T1000 (cell line): ENCODE data around the gene RBMS2.
"Not testable (repeated sequence)": the region's sequence is repeated elsewhere in the genome, so short reads cannot be mapped to it uniquely, and the experiment has no call there.

Experiments used
- DNase-seq: peaks from one replicate; lab custom pipeline; 2025; ENCODE audit warnings: mixed read lengths; lab: John Stamatoyannopoulos, UW

Gene RBMS2, protein sequence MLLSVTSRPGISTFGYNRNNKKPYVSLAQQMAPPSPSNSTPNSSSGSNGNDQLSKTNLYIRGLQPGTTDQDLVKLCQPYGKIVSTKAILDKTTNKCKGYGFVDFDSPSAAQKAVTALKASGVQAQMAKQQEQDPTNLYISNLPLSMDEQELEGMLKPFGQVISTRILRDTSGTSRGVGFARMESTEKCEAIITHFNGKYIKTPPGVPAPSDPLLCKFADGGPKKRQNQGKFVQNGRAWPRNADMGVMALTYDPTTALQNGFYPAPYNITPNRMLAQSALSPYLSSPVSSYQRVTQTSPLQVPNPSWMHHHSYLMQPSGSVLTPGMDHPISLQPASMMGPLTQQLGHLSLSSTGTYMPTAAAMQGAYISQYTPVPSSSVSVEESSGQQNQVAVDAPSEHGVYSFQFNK

DNA sequence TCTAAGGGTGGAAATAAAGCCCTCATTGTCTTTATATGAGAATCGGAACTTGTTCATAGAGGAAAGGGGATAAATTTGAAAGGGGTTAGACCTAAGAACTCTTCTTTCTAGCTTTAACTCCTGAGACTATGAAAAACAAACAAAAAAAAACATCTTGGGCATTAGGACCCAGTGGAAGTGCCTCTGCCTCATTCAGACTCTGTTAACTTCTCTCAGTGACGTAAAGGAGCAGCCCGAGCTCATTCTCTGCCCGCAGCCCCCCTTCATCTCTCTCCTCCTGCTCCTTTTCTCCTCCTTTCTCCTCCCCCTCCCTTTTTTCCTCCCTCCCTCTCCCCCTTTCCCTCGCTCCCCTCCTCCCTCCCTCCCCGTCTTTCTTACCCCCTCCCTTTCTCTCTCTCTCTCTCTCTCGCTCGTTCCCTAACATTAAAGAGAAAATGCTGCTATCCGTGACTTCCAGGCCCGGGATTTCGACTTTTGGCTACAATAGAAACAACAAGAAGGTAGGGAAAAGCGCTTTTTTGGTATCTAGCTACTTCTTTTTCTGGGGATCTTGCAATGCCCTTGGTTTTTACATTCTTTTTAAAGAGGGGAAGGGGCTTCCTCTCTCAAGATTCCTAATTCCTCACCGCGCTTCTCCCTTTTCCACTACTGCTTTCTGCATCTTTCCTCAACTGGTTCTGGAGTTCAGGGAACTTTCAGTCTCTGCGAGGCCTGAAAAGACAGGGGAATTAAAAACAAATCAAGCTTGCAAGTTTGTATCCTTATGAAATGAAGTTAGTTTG lies at the start of gene RBMS2:
Gene RBMS2, plus strand, starts transcription at position 231 of the 782 bp plus-strand sequence. Its CDS starts 204 bp downstream, at position 435.
- peak; percentile 74 for DNase-seq

DNA sequence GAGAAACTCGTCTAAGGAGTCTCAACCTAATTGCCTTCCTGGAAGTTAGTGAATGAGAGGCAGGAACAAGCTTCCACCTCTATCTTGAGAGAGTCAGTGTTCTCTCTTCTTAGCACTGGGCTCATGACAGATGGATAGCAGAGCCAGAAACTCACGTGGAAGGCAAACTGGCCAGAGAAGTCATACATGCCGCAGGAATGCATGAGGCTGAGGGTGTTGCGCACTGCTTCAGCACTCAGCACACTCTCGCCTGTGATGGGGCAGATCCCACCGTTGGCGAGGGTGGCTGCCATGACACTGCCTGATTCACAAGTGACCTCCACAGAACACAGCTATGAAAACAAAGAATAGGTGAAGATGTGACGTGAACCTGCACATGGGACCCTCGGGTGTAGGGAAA lies 47.2 kb upstream of the RBMS2 start:
- no peak for DNase-seq

DNA sequence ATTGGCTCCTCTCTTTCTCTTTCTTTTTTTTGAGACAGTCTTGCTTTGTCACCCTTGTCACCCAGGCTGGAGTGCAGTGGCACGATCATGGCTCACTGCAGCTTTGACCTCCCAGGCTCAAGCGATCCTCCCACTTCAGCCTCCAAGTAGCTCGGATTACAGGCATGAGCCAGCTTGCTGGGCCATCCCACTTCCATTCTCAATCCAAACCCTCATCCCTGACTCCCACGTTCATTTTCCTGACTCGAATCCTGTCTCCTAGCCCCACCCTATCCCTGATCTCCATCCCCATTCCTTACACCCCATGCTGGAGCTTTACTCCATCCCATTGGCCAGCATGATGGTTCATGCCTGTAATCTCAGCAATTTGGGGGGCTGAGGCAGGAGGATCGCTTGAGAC lies 45.5 kb upstream of the RBMS2 start:
- DNase-seq = no peak

DNA sequence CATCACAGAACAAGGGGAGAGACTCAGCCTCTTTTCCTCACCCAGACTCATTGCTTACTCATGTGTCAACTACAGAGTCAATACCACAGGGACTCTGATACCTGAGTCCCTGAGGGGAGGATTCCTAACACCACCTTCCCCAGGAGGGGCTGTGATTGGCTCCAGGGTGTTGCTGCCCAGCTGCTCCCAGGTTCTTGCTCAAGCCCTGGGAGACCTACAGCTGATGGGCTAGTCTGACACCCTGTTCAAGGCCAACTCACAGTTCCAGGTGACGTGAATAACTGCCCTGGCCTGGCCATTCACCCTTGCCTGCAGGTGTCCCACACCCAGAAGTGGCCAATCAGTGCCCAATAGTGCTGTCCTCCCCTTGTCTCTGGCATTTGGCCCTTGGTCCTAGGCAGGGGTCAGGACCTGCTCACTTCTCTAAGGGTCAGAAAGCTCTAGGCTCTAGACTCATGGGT lies 44.6 kb upstream of the RBMS2 start:
- DNase-seq = no peak

DNA sequence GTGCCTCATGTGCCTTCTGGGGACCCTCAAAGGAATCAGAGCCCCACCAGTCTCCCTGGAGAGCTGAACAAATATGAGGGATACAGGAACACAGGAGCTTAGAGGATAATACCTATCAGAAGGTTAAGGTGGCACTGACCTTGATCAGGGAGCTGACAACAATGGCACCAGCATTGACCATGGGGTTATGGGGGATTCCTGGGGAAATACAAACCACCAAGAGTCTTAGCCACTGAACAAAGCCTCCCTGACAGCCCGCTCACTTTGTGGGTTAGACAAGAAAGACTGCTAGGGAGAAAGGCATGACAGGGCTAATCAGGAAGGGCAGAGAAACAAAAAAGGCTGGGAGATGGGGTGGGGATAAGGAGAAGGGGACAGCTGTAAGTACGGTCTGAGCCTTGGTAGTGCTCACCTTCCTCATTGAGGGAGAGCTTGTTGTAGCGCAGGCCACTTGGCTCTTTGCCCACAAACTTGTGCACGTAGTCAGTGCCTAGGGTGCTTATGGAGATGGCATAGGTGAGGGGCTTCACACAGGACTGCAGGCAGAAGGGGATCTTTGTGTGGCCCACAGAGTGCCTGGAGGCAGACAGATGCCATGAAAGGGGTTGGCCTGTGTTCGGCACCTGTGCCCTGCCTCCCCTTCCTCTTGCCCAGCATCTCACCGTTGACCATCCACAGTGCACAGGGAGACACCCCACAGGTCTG lies 43.9 kb upstream of the RBMS2 start:
- no peak for DNase-seq

DNA sequence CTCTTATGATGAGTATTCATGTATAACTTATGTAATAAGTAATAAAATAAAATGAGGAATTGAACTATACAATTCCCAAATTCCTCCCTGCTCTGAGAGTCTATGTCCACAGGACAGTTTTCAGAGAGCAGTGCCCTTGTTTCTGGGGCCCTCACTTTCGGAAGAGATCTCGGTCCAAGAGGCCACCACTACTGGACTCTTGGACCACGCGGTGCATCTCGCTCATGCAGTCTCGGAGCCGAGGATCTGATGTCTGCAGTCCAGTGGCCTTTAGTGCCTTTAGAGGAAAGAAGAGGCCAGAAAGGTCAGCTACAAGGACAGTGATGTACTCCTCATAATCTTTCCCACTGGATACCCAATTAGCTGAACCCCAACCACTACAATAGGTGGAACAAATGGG lies 42.0 kb upstream of the RBMS2 start:
- DNase-seq = no peak

DNA sequence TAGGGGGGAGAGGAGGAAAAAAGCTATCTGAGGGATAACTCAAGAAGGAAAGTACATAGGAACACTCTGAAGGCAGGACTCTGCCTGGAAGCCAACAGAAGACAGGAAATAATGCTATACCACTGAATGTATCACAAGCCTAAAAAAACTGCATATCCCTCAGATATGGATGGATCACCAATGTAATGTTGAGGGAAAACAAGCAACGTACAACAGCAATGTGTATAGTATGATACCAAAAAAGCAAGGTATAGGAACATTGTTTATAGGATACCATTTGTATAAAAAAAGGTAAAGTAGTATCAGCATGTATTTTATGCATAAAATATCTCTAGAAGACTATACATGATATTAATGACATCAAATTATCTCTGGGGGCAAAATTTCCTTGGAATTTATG lies 37.1 kb upstream of the RBMS2 start:
- no peak for DNase-seq

DNA sequence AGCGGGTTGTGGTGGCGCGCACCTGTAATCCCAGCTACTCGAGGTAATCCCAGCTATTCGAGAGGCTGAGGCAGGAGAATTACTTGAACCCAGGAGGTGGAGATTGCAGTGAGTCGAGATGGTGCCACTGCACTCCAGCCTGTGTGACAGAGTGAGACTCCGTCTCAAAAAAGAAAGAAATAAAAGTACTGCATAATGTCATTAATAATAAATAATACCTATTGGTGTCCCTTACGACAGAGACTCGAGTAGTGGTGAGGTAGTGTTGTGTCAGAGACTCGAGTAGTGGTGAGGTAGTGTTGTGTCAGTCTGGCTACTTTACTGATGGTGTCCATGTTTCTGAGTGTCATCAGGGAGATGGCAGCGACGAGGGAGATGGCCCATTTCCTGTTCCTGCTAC lies 34.9 kb upstream of the RBMS2 start:
- no peak for DNase-seq

DNA sequence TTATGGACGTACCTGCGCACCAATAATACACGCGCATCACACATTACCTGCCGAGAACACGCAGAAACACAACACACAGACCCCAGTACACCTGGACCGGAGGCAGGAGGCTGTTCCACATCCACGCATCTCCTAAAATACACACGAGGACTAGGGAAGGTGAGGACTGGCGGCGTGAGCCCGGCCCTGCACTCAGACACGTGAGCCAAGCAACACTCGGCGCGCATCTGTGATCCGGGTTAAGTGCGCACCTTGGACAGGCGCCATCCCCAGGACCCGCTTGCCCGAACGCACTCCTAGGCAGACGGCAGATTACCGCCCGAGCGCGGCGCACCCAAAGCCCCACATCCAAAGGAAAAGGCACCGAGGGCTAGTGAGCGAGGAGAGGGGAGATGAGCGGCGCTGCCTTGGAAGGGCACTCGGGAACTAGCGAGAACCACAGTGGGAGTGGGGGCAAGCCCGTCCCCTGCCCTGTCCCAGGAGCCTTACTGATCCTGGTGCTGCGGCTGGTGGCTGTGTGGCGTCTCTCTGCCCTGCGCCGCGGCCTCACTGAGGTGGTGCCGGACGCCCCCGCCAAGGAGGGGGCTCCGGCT lies 34.1 kb upstream of the RBMS2 start:
- no peak for DNase-seq

DNA sequence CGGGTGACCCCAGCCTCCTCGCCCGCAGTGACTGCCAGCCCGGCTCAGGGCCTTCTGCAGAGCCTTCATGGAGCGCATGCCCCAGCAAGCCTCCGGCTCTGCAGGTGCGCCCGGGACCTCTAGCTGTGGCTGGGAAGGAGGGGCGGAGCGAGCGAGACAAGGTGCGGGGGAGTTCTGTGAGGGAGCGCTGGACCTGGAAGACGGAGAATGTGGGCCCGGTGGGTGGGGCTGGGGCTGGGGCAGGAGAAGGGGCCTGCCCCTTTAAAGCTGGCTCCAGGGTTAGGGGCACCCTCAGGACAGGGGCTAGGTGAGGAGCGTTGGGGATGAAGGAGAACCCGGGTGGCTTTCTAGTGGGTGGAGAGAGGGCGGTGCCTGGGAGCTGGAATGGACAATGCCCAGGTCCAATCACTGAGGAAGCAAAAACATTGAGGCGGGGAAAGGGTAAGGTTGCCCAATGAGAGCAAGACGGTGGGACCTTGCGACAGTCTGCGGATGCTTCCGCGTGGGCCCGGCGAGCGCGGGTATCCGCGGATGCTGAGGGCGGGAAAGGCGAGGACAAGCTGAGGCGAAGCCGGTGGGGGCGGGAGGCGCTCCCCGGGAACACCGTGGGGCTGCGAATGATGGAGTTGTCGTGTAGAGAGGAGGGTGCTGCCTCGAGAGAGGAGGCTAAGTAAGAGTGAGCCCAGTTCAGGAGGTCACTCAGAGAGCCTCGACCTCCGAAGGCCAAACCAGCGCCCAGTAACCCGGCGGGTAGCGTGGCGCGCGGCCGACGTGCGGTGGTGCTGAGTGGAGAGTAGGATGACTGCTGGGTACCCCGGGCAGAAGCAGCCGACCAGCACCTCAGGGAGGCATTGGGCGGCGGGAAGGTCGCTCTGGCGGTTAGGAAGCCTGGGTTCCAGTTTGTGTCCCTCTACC lies 33.3 kb upstream of the RBMS2 start, which contains the start of gene GLS2:
Gene GLS2, minus strand, starts transcription at position 121 of the 915 bp plus-strand sequence. Its CDS starts 43 bp downstream, at position 78.
- DNase-seq = peak; percentile 57

DNA sequence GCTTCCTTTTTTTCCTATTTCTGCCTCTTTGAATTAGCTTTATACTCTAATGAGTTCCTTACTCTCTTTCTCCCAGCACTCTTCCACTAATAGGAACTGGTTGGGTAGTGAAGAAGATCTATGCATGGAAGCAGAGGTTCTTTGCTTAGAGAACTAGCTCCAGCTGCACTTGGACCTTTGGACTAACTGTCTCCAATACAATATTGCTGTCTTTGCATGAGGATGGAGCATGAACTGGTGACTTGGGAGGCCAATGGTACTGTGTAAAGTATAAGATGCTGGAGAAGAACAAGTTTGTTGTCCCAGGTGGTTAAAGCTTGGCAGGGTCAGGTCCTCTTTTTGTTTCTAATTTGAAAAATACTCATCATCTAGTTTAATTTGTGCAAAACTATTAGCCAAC lies 31.3 kb upstream of the RBMS2 start:
- DNase-seq = no peak

DNA sequence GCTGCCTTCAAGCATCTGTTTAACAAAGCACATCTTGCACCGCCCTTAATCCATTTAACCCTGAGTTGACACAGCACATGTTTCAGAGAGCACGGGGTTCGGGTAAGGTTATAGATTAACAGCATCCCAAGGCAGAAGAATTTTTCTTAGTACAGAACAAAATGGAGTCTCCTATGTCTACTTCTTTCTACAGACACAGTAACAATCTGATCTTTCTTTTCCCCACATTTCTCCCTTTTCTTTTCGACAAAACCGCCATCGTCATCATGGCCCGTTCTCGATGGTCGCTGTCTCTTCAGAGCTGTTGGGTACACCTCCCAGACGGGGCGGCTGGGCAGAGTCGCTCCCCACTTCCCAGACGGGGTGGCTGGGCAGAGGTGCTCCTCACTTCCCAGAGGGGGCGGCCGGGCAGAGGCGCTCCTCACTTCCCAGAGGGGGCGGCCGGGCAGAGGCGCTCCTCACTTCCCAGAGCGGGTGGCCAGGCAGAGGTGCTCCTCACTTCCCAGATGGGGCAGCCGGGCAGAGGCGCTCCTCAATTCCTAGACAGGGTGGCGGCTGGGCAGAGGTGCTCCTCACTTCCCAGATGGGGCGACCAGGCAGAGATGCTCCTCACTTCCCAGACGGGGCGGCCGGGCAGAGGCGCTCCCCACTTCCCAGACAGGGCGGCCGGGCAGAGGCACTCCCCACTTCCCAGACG lies 28.1 kb upstream of the RBMS2 start:
- not testable (repeated sequence) for DNase-seq

DNA sequence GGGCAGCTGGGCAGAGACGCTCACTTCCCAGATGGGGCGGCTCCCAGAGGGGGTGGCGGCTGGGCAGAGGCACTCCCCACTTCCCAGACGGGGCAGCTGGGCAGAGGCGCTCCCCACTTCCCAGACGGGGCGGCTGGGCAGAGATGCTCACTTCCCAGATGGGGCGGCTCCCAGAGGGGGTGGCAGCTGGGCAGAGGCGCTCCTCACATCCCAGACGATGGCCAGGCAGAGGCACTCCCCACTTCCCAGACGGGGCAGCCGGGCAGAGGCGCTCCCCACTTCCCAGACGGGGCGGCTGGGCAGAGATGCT lies 27.6 kb upstream of the RBMS2 start:
- not testable (repeated sequence) for DNase-seq

DNA sequence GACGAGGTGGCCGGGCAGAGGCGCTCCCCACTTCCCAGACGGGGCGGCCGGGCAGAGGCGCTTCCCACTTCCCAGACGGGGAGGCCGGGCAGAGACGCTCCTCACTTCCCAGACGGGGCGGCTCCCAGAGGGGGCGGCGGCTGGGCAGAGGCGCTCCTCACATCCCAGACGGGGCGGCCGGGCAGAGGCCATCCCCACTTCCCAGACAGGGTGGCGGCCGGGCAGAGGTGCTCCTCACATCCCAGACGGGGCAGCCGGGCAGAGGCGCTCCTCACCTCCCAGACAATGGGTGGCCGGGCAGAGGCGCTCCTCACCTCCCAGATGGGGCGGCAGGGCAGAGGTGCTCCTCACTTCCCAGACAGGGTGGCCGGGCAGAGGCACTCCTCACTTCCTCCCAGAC lies 27.1 kb upstream of the RBMS2 start:
- not testable (repeated sequence) for DNase-seq

DNA sequence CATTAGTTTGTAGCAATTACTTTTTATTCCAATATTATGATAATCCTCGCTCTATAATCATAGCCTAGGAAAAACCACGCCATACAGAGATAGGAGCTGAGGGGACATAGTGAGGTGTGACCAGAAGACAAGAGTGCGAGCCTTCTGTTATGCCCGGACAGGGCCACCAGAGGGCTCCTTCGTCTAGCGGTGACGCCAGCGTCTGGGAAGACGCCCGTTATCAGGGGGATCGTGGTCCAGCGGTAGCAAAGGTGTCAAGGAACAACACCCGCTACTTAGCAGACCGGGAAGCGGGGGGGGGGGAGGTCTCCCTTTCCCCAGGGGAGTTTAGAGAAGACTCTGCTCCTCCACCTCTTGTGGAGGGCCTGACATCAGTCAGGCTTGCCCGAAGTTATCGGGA lies 24.9 kb upstream of the RBMS2 start:
- peak; percentile 61 for DNase-seq

DNA sequence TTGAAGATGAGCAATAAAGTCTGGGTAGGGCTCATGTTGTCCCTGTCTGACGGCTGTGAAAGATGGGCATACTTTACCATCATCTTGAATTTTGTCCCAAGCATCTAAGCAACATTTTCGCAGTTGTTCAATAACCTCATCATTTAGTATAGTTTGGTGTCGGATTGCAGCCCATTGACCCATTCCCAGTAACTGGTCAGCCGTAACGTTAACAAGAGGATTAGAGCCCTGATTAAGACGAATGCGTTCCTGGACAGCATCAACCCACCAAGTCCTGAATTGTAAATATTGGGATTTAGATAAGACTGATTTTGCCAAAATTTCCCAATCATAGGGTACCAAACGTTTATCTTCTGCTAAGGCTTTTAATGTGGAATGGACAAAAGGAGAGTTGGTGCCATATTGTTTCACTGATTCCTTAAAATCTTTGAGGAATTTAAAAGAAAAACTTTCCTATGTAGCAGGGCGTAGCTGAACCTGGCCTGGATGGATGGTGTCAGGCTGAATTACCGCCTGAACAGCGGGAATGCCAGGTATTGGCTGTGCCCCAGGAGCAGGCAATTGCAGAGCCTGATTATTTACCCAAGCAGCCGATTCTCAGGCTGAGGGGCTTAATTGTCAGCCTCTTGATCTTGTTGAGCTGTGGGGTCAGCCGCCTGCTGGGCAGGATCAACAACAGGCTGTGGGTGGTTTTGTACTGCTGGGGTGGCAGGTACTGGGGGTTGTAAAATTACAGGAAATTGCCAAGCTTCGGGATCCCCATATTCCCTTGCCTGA lies 23.3 kb upstream of the RBMS2 start:
- DNase-seq = not testable (repeated sequence)

DNA sequence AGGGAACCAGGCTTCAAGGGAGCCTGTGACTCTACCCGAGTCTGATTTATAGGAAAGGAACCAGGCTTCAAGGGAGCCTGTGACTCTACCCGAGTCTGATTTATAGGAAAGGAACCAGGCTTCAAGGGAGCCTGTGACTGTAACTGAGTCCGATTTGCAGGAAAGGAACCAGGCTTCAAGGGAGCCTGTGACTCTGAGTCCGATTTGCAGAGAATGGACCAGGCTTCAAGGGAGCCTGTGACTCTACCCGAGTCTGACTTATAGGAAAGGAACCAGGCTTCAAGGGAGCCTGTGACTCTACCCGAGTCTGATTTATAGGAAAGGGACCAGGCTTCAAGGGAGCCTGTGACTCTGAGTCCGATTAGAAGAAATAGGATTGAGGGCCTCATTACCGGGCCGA lies 22.2 kb upstream of the RBMS2 start:
- DNase-seq = not testable (repeated sequence)

DNA sequence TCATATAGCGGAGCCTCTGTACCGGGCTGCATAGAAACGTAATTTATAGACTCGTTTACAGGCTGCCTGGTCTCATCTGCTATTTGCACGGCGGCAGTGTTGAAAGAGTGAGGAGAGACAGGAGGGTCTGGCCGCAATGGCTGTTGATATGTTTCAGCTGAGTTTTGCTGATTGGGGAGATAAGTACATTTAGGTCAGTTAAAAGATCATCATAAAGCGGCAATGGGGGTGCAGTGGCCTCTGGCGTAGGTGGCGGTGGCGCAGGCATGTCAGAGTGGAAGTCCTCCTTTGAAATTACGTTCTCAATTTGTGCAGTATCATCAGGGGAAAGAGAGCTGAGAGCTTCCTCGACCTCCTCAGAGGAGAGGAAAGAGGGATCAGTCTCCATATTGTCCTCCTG lies 21.7 kb upstream of the RBMS2 start:
- not testable (repeated sequence) for DNase-seq

DNA sequence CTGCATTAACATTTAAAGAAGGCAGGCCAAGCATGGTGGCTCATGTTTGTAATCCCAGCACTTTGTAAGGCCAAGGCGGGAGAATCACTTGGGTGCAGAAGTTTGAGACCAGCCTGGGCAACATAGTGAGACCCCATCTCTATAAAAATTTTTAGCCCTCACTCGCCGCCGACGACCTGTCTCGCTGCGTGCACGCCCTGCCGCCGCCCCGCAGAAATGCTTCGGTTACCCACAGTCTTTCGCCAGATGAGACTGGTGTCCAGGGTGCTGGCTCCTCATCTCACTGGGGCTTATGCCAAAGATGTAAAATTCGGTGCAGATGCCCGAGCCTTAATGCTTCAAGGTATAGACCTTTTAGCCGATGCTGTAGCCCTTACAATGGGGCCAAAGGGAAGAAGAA lies 10.8 kb upstream of the RBMS2 start:
- no peak for DNase-seq

DNA sequence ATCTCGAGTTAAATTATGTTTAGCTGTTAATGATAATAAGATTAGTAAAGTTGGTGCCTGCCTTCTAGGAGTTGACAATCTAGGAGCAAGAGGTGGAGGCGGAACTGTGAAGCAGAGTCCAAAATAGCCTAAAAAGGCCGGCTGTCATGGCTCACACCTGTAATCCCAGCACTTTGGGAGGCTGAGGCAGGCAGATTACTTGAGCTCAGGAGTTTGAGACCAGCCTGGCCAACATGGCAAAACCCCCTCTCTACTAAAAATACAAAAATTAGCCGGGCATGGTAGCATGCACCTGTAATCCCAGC lies 7.7 kb upstream of the RBMS2 start:
- not testable (repeated sequence) for DNase-seq
